Stimulated activated naive B cell treated with anti-CD40 and anti-IgM and Interleukin-4, amounts not matched to agents 10 μg/mL and 1 μg/mL and 100 μg/mL, for 72 hours (primary cell): ENCODE measurements around the gene DDX42.
A peak's percentile ranks its signal among the peaks of the same experiment; 100 is the strongest.

ENCODE experiments used
- ATAC-seq, 2 donors: fragments of 150-1000 bp; cut with Tn5 transposase; replicated peaks; 2 replicates each; pipeline ENCODE4 v1.10.0; 2021; ENCODE audit warnings: moderate library complexity in 1 of 2
- DNase-seq: peaks from one replicate; pipeline ENCODE4 v3.0.0; 2021
- H3K27ac Mint-ChIP-seq: one replicate; pipeline ENCODE4 v1.8.0; 2022; ENCODE audit warnings: mild to moderate bottlenecking, mixed read lengths
- H3K27me3 Mint-ChIP-seq, 2 donors: one replicate each; pipeline ENCODE4 v1.8.0; 2022; ENCODE audit warnings: mixed read lengths in 2 of 2
- H3K36me3 Mint-ChIP-seq, 2 donors: one replicate each; pipeline ENCODE4 v1.8.0; 2022; ENCODE audit warnings: mixed read lengths in 2 of 2, mild to moderate bottlenecking in 1 of 2
- H3K4me1 Mint-ChIP-seq, 2 donors: one replicate each; pipeline ENCODE4 v1.8.0; 2022; ENCODE audit warnings: mixed read lengths in 2 of 2, mild to moderate bottlenecking in 1 of 2
- H3K4me3 Mint-ChIP-seq, 2 donors: one replicate each; pipeline ENCODE4 v1.8.0; 2022; ENCODE audit warnings: mild to moderate bottlenecking in 2 of 2, mixed read lengths in 2 of 2, moderate library complexity in 1 of 2
- H3K9me3 Mint-ChIP-seq, 2 donors: one replicate each; pipeline ENCODE4 v1.8.0; 2022; ENCODE audit warnings: mixed read lengths in 2 of 2, mild to moderate bottlenecking in 1 of 2

The DDX42 gene

GRCh38 chr17:63774141-63774968 lies at the start of gene DDX42:
Gene DDX42, plus strand, starts transcription at chr17:63774170. Its CDS starts 12,880 bp downstream, at chr17:63787050.
- Mint-ChIP-seq H3K4me3 (peak within 1 kb of the TSS; percentile 94 to 96), H3K4me1 (peaks cover 27 to 57% of the 10 kb centered on the region in 2 donors), H3K27ac (peak within 1 kb of the TSS; percentile 100), H3K36me3 (peaks cover 21 to 22% of the 10 kb centered on the region in 2 donors), H3K9me3 (no peaks in the 10 kb centered on the region), H3K27me3 (no peaks in the 10 kb centered on the region)
- no peak for DNase-seq
- ATAC-seq, result peak; percentile 23 to 24

DNA sequence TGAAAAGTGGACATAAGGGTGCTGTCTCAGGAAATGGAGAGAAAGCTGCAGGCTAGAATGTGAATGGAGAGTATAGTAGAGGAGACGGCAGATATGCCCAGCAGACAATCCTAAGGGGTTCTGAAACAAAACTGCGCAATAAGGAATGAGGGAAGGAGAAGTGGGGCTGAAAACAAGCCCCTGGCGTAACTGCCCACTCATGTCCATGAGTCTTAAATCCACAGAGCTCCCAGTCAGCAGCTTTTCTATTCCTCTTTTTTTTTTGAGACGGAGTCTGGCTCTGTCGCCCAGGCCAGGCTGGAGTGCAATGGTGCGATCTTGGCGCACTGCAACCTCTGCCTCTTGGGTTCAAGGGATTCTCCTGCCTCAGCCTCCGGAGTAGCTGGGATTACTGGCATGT lies 38.3 kb upstream of the DDX42 start:
- ATAC-seq (no peak), DNase-seq (no peak)
- H3K27ac Mint-ChIP-seq, result no peak overlapping the region
- H3K4me1 Mint-ChIP-seq, result peaks cover 10 to 30% of the 10 kb centered on the region in 2 donors
- no peaks in the 10 kb centered on the region for H3K9me3 Mint-ChIP-seq
- H3K4me3 Mint-ChIP-seq, result no peak overlapping the region
- peaks cover 11 to 22% of the 10 kb centered on the region in 2 donors for H3K36me3 Mint-ChIP-seq
- no peaks in the 10 kb centered on the region for H3K27me3 Mint-ChIP-seq

- H3K36me3 Mint-ChIP-seq, result peaks cover 9 to 19% of the 10 kb centered on the region in 2 donors
- peaks cover 14 to 39% of the 10 kb centered on the region in 2 donors for H3K4me1 Mint-ChIP-seq
- DNase-seq (no peak), ATAC-seq (no peak)
- H3K27ac Mint-ChIP-seq, result peak overlapping the region; percentile 97
- no peaks in the 10 kb centered on the region for H3K9me3 Mint-ChIP-seq
- H3K27me3 Mint-ChIP-seq, result no peaks in the 10 kb centered on the region
- peak overlapping the region; percentile 94 to 99 for H3K4me3 Mint-ChIP-seq
These were observed 33.4 kb upstream of the DDX42 start for GRCh38 chr17:63740464-63741142.

- H3K36me3 Mint-ChIP-seq, result peaks cover 11 to 24% of the 10 kb centered on the region in 2 donors
- H3K27ac Mint-ChIP-seq, result peak overlapping the region; percentile 97
- no peaks in the 10 kb centered on the region for H3K27me3 Mint-ChIP-seq
- H3K4me3 Mint-ChIP-seq, result peak overlapping the region; percentile 94 to 99
- ATAC-seq, result peak; percentile 22 to 24
- H3K4me1 Mint-ChIP-seq, result peaks cover 14 to 39% of the 10 kb centered on the region in 2 donors
- DNase-seq, result no peak
- no peaks in the 10 kb centered on the region for H3K9me3 Mint-ChIP-seq
These were observed 32.9 kb upstream of the DDX42 start for GRCh38 chr17:63741143-63741407.

DNA sequence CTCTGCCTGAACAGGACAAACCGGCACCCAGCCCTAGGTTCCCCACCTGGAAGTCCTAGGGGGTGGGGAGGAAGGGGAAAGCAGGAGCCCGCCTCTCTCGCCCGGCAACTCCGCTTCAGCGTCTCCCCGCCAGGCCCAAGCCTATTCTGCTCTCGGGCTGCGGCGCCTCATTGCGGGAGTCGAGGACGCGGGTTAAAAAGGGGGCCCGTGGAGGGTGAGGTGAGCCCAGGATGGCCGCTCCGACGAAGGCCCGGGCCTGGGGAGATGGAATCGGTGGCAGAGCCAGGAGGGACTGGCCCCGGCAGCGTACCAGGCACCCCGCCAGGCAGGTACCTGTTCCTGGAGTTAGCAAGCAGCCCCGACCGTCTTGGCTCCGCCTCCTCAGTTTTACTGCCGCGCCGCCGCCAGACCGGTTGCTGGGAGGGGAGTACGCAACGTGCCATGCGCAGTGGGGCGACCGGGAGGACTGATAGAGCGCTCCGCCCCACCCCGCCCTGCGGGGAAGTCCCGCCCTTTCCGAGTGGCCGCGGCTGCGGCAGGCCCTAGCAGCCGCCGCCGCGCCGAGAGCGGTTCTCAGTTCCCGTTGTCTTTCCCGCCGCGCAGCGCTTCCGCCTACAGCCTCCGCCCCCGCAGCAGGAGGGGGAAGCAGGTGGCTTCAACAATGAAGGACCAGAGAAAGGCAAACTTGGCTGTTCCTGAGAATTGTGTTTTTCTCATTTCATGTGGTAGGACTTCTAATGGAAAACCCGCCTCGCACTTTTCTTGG lies 32.4 kb upstream of the DDX42 start, which contains the start of gene STRADA:
Gene STRADA, minus strand, starts transcription at position 392 of the 766 bp plus-strand sequence. CDS start 13,430 bp downstream, outside the sequence.
- DNase-seq, result peak; percentile 99
- Mint-ChIP-seq H3K27me3 (no peaks in the 10 kb centered on the region), H3K4me3 (peak within 1 kb of the TSS; percentile 94 to 99), H3K9me3 (no peaks in the 10 kb centered on the region), H3K36me3 (peaks cover 11 to 26% of the 10 kb centered on the region in 2 donors), H3K27ac (peak within 1 kb of the TSS; percentile 97), H3K4me1 (peaks cover 14 to 39% of the 10 kb centered on the region in 2 donors)
- ATAC-seq, result peak; percentile 89 to 92

DNA sequence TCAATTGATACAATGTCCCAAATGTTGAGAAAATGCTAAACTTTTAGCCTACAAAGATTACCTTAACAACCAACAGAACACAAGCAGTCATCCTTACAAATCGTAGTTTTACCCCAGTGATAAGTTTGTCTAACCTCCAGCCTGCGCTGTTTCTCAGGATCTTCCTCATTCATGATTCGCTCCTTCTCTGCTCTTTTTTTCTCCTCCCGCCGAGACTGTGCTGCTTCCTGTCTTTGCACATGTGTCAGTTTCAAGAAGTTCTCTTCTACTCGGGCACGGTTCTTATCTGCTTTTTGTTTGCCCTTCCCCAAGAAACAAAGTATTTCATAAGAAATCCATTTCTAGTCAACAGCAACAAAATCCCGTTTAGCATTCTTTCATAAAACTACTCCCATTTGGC lies 22.2 kb upstream of the DDX42 start:
- peak in 1 of 2 donors; percentile 64 for ATAC-seq
- Mint-ChIP-seq H3K9me3 (no peaks in the 10 kb centered on the region), H3K4me3 (peak overlapping the region; percentile 9 to 31), H3K4me1 (peaks cover 4 to 13% of the 10 kb centered on the region in 2 donors), H3K27me3 (no peaks in the 10 kb centered on the region), H3K36me3 (peaks cover 38 to 51% of the 10 kb centered on the region in 2 donors), H3K27ac (peak overlapping the region; percentile 28)
- no peak for DNase-seq

GRCh38 chr17:63752707-63753106 lies 21.3 kb upstream of the DDX42 start:
- Mint-ChIP-seq H3K27ac (no peak overlapping the region), H3K27me3 (no peaks in the 10 kb centered on the region), H3K4me3 (no peak overlapping the region), H3K9me3 (no peaks in the 10 kb centered on the region), H3K36me3 (peaks cover 42 to 49% of the 10 kb centered on the region in 2 donors), H3K4me1 (peaks cover 4 to 13% of the 10 kb centered on the region in 2 donors)
- DNase-seq (no peak), ATAC-seq (no peak)

DNA sequence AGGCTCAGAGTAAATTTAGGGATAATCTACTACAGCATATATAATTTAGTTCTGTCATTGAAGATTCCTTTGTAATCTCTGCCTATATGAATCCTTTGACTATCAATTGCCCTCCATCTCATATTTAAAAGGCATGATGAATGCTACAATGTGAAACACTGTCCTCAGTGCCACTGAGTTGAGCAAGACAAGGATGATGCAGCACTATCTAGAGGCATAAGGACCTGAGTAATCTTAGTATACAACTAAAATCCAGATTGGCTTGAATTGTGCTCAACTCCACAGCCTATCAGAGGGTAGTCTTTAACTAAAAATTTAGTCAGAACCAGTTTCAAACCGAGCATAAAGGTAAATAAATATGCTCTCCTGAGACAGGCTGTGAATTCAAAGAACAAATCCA lies 20.8 kb upstream of the DDX42 start:
- no peak overlapping the region for H3K4me3 Mint-ChIP-seq
- no peak for DNase-seq
- peaks cover 47 to 51% of the 10 kb centered on the region in 2 donors for H3K36me3 Mint-ChIP-seq
- no peaks in the 10 kb centered on the region for H3K9me3 Mint-ChIP-seq
- H3K27me3 Mint-ChIP-seq, result no peaks in the 10 kb centered on the region
- peaks cover 4 to 18% of the 10 kb centered on the region in 2 donors for H3K4me1 Mint-ChIP-seq
- ATAC-seq, result no peak
- H3K27ac Mint-ChIP-seq, result no peak overlapping the region

- peaks cover 4 to 18% of the 10 kb centered on the region in 2 donors for H3K4me1 Mint-ChIP-seq
- no peak overlapping the region for H3K4me3 Mint-ChIP-seq
- H3K27me3 Mint-ChIP-seq, result no peaks in the 10 kb centered on the region
- peaks cover 44 to 51% of the 10 kb centered on the region in 2 donors for H3K36me3 Mint-ChIP-seq
- no peaks in the 10 kb centered on the region for H3K9me3 Mint-ChIP-seq
- ATAC-seq, result no peak
- no peak overlapping the region for H3K27ac Mint-ChIP-seq
- DNase-seq, result no peak
These were observed 19.9 kb upstream of the DDX42 start for GRCh38 chr17:63754046-63754445.

DNA sequence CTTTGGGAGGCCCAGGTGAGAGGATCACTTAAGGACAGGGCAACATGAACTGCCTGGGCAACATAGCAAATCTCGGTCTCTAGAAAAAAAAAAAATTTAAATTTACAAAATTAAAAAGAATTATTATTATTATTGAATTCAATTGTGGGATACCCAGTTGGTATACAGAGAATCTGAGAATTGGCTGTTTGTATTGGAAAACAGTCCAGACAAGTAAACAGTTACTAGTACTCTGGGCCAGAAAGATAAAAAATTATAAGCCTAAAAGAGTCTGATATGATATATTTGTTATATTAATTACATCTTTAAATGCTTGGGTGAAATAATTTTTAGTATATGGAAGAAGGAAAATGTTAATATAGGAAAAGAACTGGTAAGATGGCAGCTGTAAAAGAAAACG lies 15.5 kb upstream of the DDX42 start:
- H3K4me1 Mint-ChIP-seq, result peaks cover 7 to 25% of the 10 kb centered on the region in 2 donors
- H3K27me3 Mint-ChIP-seq, result no peaks in the 10 kb centered on the region
- H3K9me3 Mint-ChIP-seq, result no peaks in the 10 kb centered on the region
- H3K36me3 Mint-ChIP-seq, result peaks cover 34 to 53% of the 10 kb centered on the region in 2 donors
- H3K27ac Mint-ChIP-seq, result no peak overlapping the region
- DNase-seq (no peak), ATAC-seq (no peak)
- no peak overlapping the region for H3K4me3 Mint-ChIP-seq

DNA sequence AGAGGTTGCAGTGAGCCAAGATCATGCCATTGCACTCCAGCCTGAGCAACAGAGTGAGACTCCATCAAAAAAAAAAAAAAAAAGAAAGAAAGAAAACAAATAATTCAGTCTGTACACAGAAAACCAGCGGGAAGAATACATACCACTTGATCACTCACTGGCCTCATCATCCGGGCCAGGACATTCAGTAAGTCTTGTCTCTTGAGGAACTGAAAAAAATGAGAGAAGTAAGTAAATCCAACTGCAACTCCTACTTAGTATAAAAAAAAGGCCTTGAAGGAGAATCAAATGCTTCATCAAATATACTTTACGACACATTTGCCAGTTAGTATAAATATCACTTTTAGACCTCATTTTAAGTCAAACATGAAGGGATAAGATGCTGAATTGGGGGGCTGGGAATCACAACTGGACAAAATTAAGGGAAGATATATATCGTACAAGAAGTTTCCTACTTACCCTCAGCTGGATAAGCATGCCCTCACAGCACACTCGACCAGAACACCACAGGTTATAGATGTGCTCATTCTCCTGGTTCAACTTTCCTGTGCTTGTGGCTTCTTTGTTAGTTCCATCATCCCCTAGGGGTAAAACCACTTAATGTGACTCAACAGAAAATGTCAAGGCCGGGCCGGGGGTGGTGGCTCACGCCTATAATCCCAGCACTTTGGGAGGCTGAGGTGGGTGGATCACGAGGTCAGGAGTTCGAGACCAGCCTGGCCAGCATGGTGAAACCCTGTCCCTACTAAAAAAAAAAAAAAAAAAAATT lies 13.0 kb upstream of the DDX42 start:
- Mint-ChIP-seq H3K9me3 (no peaks in the 10 kb centered on the region), H3K36me3 (peaks cover 29 to 55% of the 10 kb centered on the region in 2 donors), H3K4me3 (peak overlapping the region in 1 of 2 donors; percentile 15), H3K27ac (peak overlapping the region; percentile 80), H3K27me3 (no peaks in the 10 kb centered on the region), H3K4me1 (peaks cover 9 to 29% of the 10 kb centered on the region in 2 donors)
- ATAC-seq, result peak; percentile 93
- DNase-seq, result no peak

DNA sequence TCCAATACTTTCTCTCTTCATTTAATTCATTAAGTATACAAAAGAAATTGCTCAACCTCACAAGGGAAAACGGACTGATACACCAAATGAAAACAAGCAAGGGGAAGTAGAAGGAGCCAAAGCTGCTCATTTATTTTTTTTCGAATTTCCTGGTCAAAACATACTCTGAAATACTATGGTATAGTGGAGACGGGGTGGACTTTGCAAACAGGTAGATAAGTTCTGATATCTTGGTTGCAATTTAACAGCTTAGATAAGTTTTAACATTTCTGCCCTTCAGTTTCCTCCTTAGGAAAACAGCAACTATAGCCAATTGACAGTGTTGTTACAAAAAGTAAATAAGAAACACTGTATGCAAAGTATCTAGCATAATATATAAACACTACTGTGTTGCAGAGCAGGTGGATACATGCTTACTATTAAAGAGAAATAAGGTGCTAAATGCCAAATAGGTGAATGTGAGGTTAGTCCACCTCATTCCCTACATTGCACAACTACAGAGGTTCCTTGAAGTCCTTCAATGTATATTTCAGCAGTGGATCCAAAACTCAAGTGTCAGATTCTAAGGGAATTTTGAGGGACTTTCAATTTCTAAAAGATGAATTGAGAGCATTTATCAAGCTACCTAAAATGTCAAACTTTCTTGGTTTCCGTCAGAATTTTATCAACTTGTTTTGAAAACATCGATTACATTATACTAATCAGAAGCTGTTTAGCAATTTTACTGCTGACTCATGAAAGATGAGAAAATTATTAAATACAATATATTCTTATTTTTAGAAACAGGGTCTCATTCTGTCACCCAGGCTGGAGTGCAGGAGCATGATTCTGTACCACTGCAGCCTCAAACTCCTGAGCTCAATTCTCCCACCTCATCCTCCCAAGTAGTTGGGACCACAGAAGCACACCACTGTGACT lies 11.6 kb upstream of the DDX42 start:
- no peak for ATAC-seq
- DNase-seq, result no peak
- Mint-ChIP-seq H3K9me3 (no peaks in the 10 kb centered on the region), H3K27ac (peak overlapping the region; percentile 7), H3K27me3 (no peaks in the 10 kb centered on the region), H3K4me1 (peaks cover 10 to 31% of the 10 kb centered on the region in 2 donors), H3K36me3 (peaks cover 21 to 46% of the 10 kb centered on the region in 2 donors), H3K4me3 (no peak overlapping the region)

GRCh38 chr17:63764716-63765115 lies 9.3 kb upstream of the DDX42 start:
- Mint-ChIP-seq H3K4me1 (peaks cover 14 to 42% of the 10 kb centered on the region in 2 donors), H3K4me3 (no peak overlapping the region), H3K36me3 (peaks cover 14 to 46% of the 10 kb centered on the region in 2 donors), H3K9me3 (no peaks in the 10 kb centered on the region), H3K27me3 (no peaks in the 10 kb centered on the region), H3K27ac (no peak overlapping the region)
- DNase-seq, result no peak
- no peak for ATAC-seq
